ENCODE results near the gene CNBD2.

CNBD2 gene

DNA sequence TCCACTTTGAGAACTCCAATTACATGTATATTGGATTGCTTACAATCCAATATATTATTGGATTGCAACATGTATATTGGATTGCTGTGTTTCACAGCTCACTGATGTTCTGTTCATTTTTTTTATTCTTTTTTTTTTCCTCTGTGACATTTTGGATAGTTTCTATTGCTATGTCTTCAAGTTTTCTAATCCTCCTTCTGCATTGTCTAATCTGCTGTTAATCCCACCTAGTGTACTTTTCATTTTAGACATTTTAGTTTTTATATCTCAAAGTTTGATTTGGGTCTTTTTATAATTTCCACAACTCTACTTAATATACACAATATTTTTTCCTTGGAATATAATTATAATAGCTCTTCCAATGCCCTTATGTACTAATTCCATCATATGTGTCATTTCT, 34.5 kb downstream of the CNBD2 start:
- Histone ChIP-seq H3K36me3 (no peaks in the 10 kb centered on the region), H3K4me3 (ENCODE audit: low read depth in 1 of 2, low read length in 1 of 2) (no peak overlapping the region), H3K27ac (no peak overlapping the region)

DNA sequence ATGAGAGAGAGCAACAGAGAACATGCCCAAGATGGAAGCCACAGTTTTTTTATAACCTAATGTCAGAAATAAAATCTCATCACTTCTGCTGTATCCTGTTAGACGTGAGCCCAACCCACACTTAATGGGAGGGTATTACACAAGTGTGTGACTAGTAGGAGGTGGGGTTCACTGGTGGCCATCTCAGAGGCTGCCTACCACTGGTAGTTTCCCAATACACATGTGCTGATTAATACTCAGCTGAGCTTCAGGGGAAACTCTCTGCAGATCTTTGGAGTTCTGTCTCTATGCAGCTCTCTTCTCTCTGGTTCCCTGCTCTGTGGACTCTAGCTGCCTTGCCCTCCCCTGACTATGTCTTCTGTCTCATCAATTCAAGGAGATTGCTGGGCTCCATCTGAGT, 35.7 kb downstream of the CNBD2 start:
- no peaks in the 10 kb centered on the region for H3K27me3 ChIP-seq

More for the DNA sequence above, 34.5 kb downstream of the CNBD2 start:
- H3K9me3 ChIP-seq, result no peaks in the 10 kb centered on the region
- H3K27me3 ChIP-seq, result no peaks in the 10 kb centered on the region
- TF ChIP-seq, protein P1, sequence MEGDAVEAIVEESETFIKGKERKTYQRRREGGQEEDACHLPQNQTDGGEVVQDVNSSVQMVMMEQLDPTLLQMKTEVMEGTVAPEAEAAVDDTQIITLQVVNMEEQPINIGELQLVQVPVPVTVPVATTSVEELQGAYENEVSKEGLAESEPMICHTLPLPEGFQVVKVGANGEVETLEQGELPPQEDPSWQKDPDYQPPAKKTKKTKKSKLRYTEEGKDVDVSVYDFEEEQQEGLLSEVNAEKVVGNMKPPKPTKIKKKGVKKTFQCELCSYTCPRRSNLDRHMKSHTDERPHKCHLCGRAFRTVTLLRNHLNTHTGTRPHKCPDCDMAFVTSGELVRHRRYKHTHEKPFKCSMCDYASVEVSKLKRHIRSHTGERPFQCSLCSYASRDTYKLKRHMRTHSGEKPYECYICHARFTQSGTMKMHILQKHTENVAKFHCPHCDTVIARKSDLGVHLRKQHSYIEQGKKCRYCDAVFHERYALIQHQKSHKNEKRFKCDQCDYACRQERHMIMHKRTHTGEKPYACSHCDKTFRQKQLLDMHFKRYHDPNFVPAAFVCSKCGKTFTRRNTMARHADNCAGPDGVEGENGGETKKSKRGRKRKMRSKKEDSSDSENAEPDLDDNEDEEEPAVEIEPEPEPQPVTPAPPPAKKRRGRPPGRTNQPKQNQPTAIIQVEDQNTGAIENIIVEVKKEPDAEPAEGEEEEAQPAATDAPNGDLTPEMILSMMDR (IDR thresholded peaks at IDR 0.05), result no peak
- H3K4me1 ChIP-seq (ENCODE audit: control insufficient read depth in 1 of 2, insufficient read depth in 1 of 2, low read depth in 1 of 2, low read length in 1 of 2), result no peaks in the 10 kb centered on the region

DNA sequence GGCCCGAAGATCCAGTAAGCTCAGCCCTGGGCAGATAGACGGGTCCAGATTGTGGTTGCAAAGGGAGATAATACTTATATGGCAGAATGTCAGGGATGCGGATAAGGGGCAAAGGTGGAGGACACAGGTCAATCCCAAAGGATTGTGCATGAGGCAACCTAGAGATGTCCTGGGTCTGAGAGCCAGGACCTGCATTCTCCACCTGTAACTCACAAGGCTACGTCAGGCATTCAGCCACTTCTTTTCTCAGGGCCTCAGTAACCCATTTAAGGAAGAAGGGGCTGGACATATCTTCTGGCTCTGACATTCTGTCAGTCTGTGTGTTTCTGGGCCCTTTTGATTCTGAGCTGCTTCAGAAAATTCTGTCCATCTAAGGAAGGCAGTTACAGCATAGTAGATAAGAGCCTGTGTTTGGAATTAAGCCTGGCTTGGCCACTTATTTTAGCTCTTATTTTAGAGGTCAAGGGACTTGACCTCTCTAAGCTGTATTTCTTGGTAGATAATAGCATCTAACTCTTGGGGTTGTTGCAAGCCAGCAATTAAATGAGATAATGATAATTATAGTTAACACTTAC, 40.2 kb downstream of the CNBD2 start:
- H3K36me3 ChIP-seq, result no peaks in the 10 kb centered on the region
- H3K27me3 ChIP-seq, result no peaks in the 10 kb centered on the region
- no peaks in the 10 kb centered on the region for H3K9me3 ChIP-seq
- TF ChIP-seq, protein P1 (IDR thresholded peaks at IDR 0.05), result no peak
- no peak overlapping the region for H3K4me3 ChIP-seq (ENCODE audit: low read depth in 1 of 2, low read length in 1 of 2)
- H3K4me1 ChIP-seq (ENCODE audit: control insufficient read depth in 1 of 2, insufficient read depth in 1 of 2, low read depth in 1 of 2, low read length in 1 of 2), result no peaks in the 10 kb centered on the region
- H3K27ac ChIP-seq, result no peak overlapping the region

More for the DNA sequence above, 35.7 kb downstream of the CNBD2 start:
- H3K4me1 ChIP-seq (ENCODE audit: control insufficient read depth in 1 of 2, insufficient read depth in 1 of 2, low read depth in 1 of 2, low read length in 1 of 2), result no peaks in the 10 kb centered on the region
- H3K27ac ChIP-seq, result no peak overlapping the region
- H3K4me3 ChIP-seq (ENCODE audit: low read depth in 1 of 2, low read length in 1 of 2), result no peak overlapping the region
- H3K9me3 ChIP-seq, result no peaks in the 10 kb centered on the region
- TF ChIP-seq, protein P1 (IDR thresholded peaks at IDR 0.05), result no peak
- H3K36me3 ChIP-seq, result no peaks in the 10 kb centered on the region

DNA sequence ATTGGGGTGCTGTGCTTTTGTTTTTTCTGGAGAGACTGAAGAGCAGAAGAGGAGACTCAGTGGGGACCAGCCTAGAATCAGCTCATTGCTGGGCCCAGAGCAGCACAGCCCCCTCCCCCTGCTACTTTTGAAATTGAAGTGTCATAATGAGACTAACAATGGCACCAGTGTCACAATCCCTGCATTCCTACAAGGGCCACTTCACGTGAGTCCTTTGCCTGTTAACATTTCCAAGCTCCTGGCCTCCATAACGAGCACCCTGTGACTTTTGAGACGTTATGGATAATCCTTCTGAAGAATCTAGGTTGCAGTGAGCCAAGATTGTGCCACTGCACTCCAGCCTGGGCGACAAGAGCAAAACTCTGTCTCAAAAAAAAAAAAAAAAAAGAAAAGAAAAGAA, 41.7 kb downstream of the CNBD2 start:
- Histone ChIP-seq H3K4me1 (ENCODE audit: control insufficient read depth in 1 of 2, insufficient read depth in 1 of 2, low read depth in 1 of 2, low read length in 1 of 2) (no peaks in the 10 kb centered on the region), H3K9me3 (no peaks in the 10 kb centered on the region), H3K4me3 (ENCODE audit: low read depth in 1 of 2, low read length in 1 of 2) (no peak overlapping the region), H3K27me3 (no peaks in the 10 kb centered on the region), H3K27ac (no peak overlapping the region), H3K36me3 (no peaks in the 10 kb centered on the region)
- TF ChIP-seq, protein P1 (IDR thresholded peaks at IDR 0.05), result no peak

DNA sequence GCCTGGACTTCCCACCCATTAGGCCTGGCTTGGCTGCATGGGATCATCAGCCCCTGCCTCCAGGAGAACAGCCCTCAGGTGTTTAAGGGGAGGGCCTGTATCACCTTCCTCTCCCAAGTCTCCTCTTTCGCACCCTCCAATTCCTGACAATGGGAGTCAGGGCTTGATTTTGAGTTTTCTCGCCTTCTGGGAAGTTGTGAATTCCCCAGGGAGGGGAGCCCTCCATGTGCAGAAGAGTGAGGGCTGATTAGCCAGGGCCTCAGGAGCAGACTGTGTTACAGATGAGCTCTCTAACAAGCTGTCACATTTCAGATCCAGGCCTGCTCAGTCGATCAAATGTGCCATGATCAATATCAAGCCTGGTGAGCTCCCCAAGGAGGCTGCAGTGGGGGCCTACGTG, 42.4 kb downstream of the CNBD2 start:
- H3K36me3 ChIP-seq, result no peaks in the 10 kb centered on the region
- TF ChIP-seq, protein P1 (IDR thresholded peaks at IDR 0.05), result no peak

More for the DNA sequence above, 42.4 kb downstream of the CNBD2 start:
- no peaks in the 10 kb centered on the region for H3K9me3 ChIP-seq
- no peaks in the 10 kb centered on the region for H3K4me1 ChIP-seq (ENCODE audit: control insufficient read depth in 1 of 2, insufficient read depth in 1 of 2, low read depth in 1 of 2, low read length in 1 of 2)
- H3K27ac ChIP-seq, result no peak overlapping the region
- no peaks in the 10 kb centered on the region for H3K27me3 ChIP-seq
- no peak overlapping the region for H3K4me3 ChIP-seq (ENCODE audit: low read depth in 1 of 2, low read length in 1 of 2)

Data from neutrophil (primary cell).